GDM1 (cell line): ENCODE measurements around the gene UNC5C.

Experiments used
- DNase-seq: peaks from one replicate; lab custom pipeline; 2025; lab: John Stamatoyannopoulos, UW

The UNC5C gene

GRCh38 chr4:95398217-95398616 is 150.6 kb downstream of the UNC5C start:
- DNase-seq, result no peak

- no peak for DNase-seq
Observed at GRCh38 chr4:95394752-95395306, 153.9 kb downstream of the UNC5C start.

- DNase-seq, result no peak
Observed at GRCh38 chr4:95393821-95394220, 155.0 kb downstream of the UNC5C start.

GRCh38 chr4:95388911-95389310 is 159.9 kb downstream of the UNC5C start:
- DNase-seq, result no peak

- no peak for DNase-seq
Observed at GRCh38 chr4:95387719-95388118, 161.1 kb downstream of the UNC5C start.

GRCh38 chr4:95386410-95386809 is 162.4 kb downstream of the UNC5C start:
- DNase-seq, result no peak

GRCh38 chr4:95381843-95382580 is 166.8 kb downstream of the UNC5C start:
- DNase-seq, result no peak

GRCh38 chr4:95379633-95380032 is 169.1 kb downstream of the UNC5C start:
- DNase-seq, result no peak

- DNase-seq, result no peak
Observed at GRCh38 chr4:95377366-95377900, 171.3 kb downstream of the UNC5C start.

GRCh38 chr4:95371476-95372224 is 177.1 kb downstream of the UNC5C start:
- no peak for DNase-seq

- DNase-seq, result no peak
Observed at GRCh38 chr4:95367824-95368223, 180.9 kb downstream of the UNC5C start.

GRCh38 chr4:95363966-95364365 is 184.8 kb downstream of the UNC5C start:
- DNase-seq, result no peak

GRCh38 chr4:95363559-95363925 is 185.2 kb downstream of the UNC5C start:
- DNase-seq, result no peak

GRCh38 chr4:95362906-95363558 is 185.7 kb downstream of the UNC5C start:
- DNase-seq, result no peak

- no peak for DNase-seq
Observed at GRCh38 chr4:95362066-95362465, 186.7 kb downstream of the UNC5C start.

- DNase-seq, result no peak
Observed at GRCh38 chr4:95361696-95361965, 187.1 kb downstream of the UNC5C start.

- no peak for DNase-seq
Observed at GRCh38 chr4:95360906-95361695, 187.7 kb downstream of the UNC5C start.

- no peak for DNase-seq
Observed at GRCh38 chr4:95360256-95360903, 188.4 kb downstream of the UNC5C start.

- DNase-seq, result no peak
Observed at GRCh38 chr4:95358421-95358820, 190.4 kb downstream of the UNC5C start.

- no peak for DNase-seq
Observed at GRCh38 chr4:95355021-95355420, 193.8 kb downstream of the UNC5C start.

GRCh38 chr4:95348418-95348817 is 200.4 kb downstream of the UNC5C start:
- DNase-seq, result no peak
